Neural progenitor cell (in vitro differentiated cells): ENCODE results near the gene CYTH1.
A peak's percentile ranks its signal among the peaks of the same experiment; 100 is the strongest.

Experiments
- EZH2 ChIP-seq: fragments of 200-600 bp; sonication (generic); IDR thresholded peaks from 2 replicates; pipeline ENCODE4 v1.6.1; 2017; ENCODE audit warnings: antibody characterized with exemption, mild to moderate bottlenecking, moderate library complexity
- EZH2phosphoT487 ChIP-seq: fragments of 200-600 bp; sonication (generic); IDR thresholded peaks from 2 replicates; pipeline ENCODE4 v1.6.1; 2017; ENCODE audit warnings: antibody characterized with exemption
- TF ChIP-seq, protein P1 (sequence below): fragments of 200-600 bp; sonication (generic); IDR thresholded peaks from 2 replicates; pipeline ENCODE4 v1.5.1; 2017; ENCODE audit warnings: antibody characterized with exemption, mild to moderate bottlenecking

DNA sequence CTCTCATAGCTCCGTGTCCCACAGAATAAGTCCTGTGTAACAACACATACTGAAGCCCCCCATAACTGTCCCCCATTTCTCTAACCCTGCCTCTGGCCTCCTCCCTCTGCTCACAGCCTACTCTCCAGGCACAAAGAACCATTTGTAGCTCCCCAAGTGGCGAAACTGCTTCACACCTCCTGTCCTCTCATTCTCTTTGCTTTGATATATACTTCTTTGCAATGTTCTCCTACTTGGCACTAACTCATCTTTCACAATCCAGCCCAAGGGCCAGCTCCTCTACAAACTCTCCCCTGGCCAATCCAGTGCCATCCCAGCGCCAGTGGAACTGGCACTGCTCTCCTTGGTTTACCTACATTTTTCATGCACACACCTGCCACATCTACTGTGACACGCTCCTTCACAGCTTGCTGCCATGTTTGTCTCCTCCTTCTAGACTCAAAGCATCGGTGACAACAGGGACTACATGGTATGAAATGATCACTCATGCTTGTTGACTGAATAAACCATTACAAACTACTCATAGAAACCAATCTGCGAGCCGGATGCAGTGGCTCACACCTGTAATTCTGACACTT is 12.8 kb downstream of the CYTH1 start:
- no peak for TF ChIP-seq EZH2phosphoT487
- TF ChIP-seq, protein P1, sequence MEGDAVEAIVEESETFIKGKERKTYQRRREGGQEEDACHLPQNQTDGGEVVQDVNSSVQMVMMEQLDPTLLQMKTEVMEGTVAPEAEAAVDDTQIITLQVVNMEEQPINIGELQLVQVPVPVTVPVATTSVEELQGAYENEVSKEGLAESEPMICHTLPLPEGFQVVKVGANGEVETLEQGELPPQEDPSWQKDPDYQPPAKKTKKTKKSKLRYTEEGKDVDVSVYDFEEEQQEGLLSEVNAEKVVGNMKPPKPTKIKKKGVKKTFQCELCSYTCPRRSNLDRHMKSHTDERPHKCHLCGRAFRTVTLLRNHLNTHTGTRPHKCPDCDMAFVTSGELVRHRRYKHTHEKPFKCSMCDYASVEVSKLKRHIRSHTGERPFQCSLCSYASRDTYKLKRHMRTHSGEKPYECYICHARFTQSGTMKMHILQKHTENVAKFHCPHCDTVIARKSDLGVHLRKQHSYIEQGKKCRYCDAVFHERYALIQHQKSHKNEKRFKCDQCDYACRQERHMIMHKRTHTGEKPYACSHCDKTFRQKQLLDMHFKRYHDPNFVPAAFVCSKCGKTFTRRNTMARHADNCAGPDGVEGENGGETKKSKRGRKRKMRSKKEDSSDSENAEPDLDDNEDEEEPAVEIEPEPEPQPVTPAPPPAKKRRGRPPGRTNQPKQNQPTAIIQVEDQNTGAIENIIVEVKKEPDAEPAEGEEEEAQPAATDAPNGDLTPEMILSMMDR = peak; percentile 18
- no peak for TF ChIP-seq EZH2
